22Rv1 (cell line): ENCODE measurements around the gene GRM4.

Experiments used
- H3K27ac ChIP-seq: fragments of 450-650 bp; 2 replicates; pipeline ENCODE4 v1.5.1; 2017
- CTCF ChIP-seq: fragments of 450-650 bp; IDR thresholded peaks from 2 replicates; pipeline ENCODE4 v1.5.1; 2017; ENCODE audit warnings: mild to moderate bottlenecking
- ZFX ChIP-seq: fragments of 450-650 bp; IDR thresholded peaks from 2 replicates; pipeline ENCODE4 v1.6.1; 2017; ENCODE audit warnings: antibody characterized with exemption, borderline replicate concordance

GRM4 gene

GRCh38 chr6:33984466-33985312 lies 161.2 kb downstream of the GRM4 start:
- no peak for TF ChIP-seq CTCF
- no peak for TF ChIP-seq ZFX
- no peak overlapping the region for H3K27ac ChIP-seq

GRCh38 chr6:33983721-33984465 lies 162.0 kb downstream of the GRM4 start:
- TF ChIP-seq ZFX = no peak
- no peak for TF ChIP-seq CTCF
- no peak overlapping the region for H3K27ac ChIP-seq

GRCh38 chr6:33983109-33983716 lies 162.7 kb downstream of the GRM4 start:
- H3K27ac ChIP-seq = no peak overlapping the region
- no peak for TF ChIP-seq ZFX
- peak; percentile 47 for TF ChIP-seq CTCF

- H3K27ac ChIP-seq = no peak overlapping the region
- no peak for TF ChIP-seq ZFX
- TF ChIP-seq CTCF = no peak
These were observed 164.0 kb downstream of the GRM4 start for GRCh38 chr6:33981861-33982260.

GRCh38 chr6:33981421-33981820 lies 164.5 kb downstream of the GRM4 start:
- TF ChIP-seq CTCF (no peak), ZFX (no peak)
- no peak overlapping the region for H3K27ac ChIP-seq

- TF ChIP-seq CTCF (no peak), ZFX (no peak)
- no peak overlapping the region for H3K27ac ChIP-seq
These were observed 165.4 kb downstream of the GRM4 start for GRCh38 chr6:33980176-33981175.
